Gastroesophageal sphincter (tissue), 3 donors: ENCODE measurements around the gene NADK.

ENCODE experiments used
- EP300 ChIP-seq: sonication (generic); formaldehyde crosslinking; IDR thresholded peaks from one replicate; pipeline ENCODE4 v1.6.1; 2017; ENCODE audit warnings: antibody characterized with exemption, mild to moderate bottlenecking
- POLR2A ChIP-seq, 2 donors: fragments of 450-650 bp; IDR thresholded peaks; one replicate each; pipeline ENCODE4 v1.6.1; 2017; ENCODE audit warnings: antibody characterized with exemption in 2 of 2, mild to moderate bottlenecking in 2 of 2, moderate library complexity in 1 of 2
- POLR2AphosphoS5 ChIP-seq: sonication (generic); formaldehyde crosslinking; IDR thresholded peaks from one replicate; pipeline ENCODE4 v1.6.1; 2017; ENCODE audit warnings: antibody characterized with exemption
- TF ChIP-seq, protein P1 (sequence below), 4 experiments: fragments of 200-600 bp in 2 of 4; fragments of 450-650 bp in 2 of 4; sonication (generic) in 1 of 4; IDR thresholded peaks; one replicate each; pipeline ENCODE4 v1.5.1; 2017 to 2019; ENCODE audit warnings: antibody characterized with exemption in 4 of 4, mild to moderate bottlenecking in 2 of 4, moderate library complexity in 2 of 4

GRCh38 chr1:1826356-1827088 is 48.3 kb upstream of the NADK start:
- TF ChIP-seq POLR2A (IDR thresholded peaks at IDR 0.05) (no peak), EP300 (no peak), POLR2AphosphoS5 (no peak)
- TF ChIP-seq, protein P1, sequence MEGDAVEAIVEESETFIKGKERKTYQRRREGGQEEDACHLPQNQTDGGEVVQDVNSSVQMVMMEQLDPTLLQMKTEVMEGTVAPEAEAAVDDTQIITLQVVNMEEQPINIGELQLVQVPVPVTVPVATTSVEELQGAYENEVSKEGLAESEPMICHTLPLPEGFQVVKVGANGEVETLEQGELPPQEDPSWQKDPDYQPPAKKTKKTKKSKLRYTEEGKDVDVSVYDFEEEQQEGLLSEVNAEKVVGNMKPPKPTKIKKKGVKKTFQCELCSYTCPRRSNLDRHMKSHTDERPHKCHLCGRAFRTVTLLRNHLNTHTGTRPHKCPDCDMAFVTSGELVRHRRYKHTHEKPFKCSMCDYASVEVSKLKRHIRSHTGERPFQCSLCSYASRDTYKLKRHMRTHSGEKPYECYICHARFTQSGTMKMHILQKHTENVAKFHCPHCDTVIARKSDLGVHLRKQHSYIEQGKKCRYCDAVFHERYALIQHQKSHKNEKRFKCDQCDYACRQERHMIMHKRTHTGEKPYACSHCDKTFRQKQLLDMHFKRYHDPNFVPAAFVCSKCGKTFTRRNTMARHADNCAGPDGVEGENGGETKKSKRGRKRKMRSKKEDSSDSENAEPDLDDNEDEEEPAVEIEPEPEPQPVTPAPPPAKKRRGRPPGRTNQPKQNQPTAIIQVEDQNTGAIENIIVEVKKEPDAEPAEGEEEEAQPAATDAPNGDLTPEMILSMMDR (IDR thresholded peaks at IDR 0.05) = no peak
